Thyroid gland (tissue), 4 donors: ENCODE measurements around the gene PAX5.

Source experiments
- POLR2A ChIP-seq, 2 donors: fragments of 450-650 bp; IDR thresholded peaks; one replicate each; pipeline ENCODE4 v1.6.1; 2017; ENCODE audit warnings: antibody characterized with exemption in 2 of 2, mild to moderate bottlenecking in 2 of 2, moderate library complexity in 1 of 2
- TF ChIP-seq, protein P1 (sequence below), 6 experiments: fragments of 200-600 bp in 3 of 6; fragments of 450-650 bp in 3 of 6; sonication (generic) in 3 of 6; IDR thresholded peaks; one replicate each; pipeline ENCODE4 v1.5.1; 2016 to 2019; ENCODE audit warnings: antibody characterized with exemption in 6 of 6, mild to moderate bottlenecking in 2 of 6, inconsistent platforms in 1 of 6, moderate library complexity in 1 of 6

DNA sequence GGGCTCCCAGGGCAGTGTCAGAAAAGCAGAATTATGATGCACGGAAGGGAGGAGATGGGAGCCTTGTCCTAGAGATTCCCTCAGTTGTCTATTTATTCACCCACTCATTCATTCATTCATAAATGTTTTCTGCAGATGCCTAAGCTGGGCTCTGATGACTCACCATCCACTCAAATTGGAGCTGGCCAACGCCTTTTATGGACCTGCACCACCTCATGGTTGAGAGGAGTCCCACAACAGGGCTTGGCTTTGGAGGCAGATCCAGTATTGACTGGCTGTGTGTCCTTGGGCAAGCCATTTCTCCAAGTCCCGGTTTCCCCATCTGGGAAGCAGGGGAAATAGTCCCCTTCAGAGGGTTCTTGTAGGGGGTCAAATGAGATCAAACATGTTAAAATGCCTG is 233.6 kb downstream of the PAX5 start:
- TF ChIP-seq, protein P1, sequence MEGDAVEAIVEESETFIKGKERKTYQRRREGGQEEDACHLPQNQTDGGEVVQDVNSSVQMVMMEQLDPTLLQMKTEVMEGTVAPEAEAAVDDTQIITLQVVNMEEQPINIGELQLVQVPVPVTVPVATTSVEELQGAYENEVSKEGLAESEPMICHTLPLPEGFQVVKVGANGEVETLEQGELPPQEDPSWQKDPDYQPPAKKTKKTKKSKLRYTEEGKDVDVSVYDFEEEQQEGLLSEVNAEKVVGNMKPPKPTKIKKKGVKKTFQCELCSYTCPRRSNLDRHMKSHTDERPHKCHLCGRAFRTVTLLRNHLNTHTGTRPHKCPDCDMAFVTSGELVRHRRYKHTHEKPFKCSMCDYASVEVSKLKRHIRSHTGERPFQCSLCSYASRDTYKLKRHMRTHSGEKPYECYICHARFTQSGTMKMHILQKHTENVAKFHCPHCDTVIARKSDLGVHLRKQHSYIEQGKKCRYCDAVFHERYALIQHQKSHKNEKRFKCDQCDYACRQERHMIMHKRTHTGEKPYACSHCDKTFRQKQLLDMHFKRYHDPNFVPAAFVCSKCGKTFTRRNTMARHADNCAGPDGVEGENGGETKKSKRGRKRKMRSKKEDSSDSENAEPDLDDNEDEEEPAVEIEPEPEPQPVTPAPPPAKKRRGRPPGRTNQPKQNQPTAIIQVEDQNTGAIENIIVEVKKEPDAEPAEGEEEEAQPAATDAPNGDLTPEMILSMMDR (IDR thresholded peaks at IDR 0.05) = no peak
- no peak for TF ChIP-seq POLR2A (IDR thresholded peaks at IDR 0.05)
